ENCODE results near the gene FAM222B. TPM values are rescaled to one million over a fixed set of nuclear protein-coding genes. Genes with fewer than 3 reads are reported as not detected.

The FAM222B gene
- total and polyA plus RNA-seq, 9 of the 15 experiments (the other 6 are each of a cell fraction or from before 2014, with no cell fraction given): 4.0 to 34.6 (median 7.5) TPM

DNA sequence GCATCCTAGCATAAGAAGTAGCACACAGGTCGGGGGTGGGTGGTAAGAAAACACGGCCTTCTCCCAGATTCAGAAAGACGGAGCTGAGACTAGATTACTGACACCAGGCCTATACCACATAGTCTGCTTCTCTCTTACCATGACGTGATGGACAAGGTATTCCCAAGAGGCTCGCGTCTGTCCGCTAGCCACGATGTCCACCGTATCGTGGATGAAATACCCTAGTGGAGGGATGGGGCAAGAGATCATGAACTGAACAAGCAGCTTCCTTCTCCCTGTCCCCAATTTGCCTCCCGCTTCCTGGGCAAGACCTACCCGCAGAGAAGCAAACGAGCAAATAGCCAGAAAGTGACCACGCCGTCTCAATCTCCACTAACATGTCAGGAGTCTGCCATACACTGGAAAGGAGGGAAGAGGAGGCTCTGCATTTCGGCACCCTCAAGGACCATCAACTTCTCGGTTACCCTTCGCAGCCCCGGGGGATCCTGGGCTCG is 117.4 kb downstream of the FAM222B start (continued):
- no peak for TF ChIP-seq CHAMP1 (IDR thresholded peaks at IDR 0.05)
- TF ChIP-seq CREB3L1 (IDR thresholded peaks at IDR 0.05; ENCODE audit: borderline replicate concordance, low read depth): no peak
- no peak for TF ChIP-seq GTF2F1 (IDR thresholded peaks at IDR 0.05; ENCODE audit: low read depth, low read length)
- no peak for TF ChIP-seq SMC3 (conservative IDR thresholded peaks at IDR 0.05; ENCODE audit: insufficient read depth, low read depth, low read length)
- no peak for TF ChIP-seq DIDO1 (tag; IDR thresholded peaks at IDR 0.05; ENCODE audit: low read depth)
- no peak for TF ChIP-seq NFATC3 (IDR thresholded peaks at IDR 0.05)
- TF ChIP-seq ATF6 (CRISPR knock-in tag; IDR thresholded peaks at IDR 0.05): no peak
- TF ChIP-seq MYC (IDR thresholded peaks at IDR 0.05; ENCODE audit: low read depth, low read length): no peak
- no peak; the same call in 1 of the 2 replicates for TF ChIP-seq MYC (CRISPR knock-in tag; IDR thresholded peaks at IDR 0.05; ENCODE audit: borderline replicate concordance, low read depth)
- no peak for TF ChIP-seq CHCHD3 (CRISPR knock-in tag; IDR thresholded peaks at IDR 0.05)
- no peak for TF ChIP-seq DNMT1 (IDR thresholded peaks at IDR 0.05)
- TF ChIP-seq ZNF551 (CRISPR knock-in tag; IDR thresholded peaks at IDR 0.05): peak; percentile 7; the same call in 1 of the 2 replicates
- TF ChIP-seq HEY1 (CRISPR knock-in tag; IDR thresholded peaks at IDR 0.05; ENCODE audit: borderline replicate concordance): no peak
- TF ChIP-seq TCF7L2 (IDR thresholded peaks at IDR 0.05; ENCODE audit: low read depth, low read length): no peak
- no peak; the same call in 1 of the 2 replicates for TF ChIP-seq NBN (IDR thresholded peaks at IDR 0.05; ENCODE audit: low read depth)
- peak; percentile 56 for TF ChIP-seq RFX7 (CRISPR knock-in tag; IDR thresholded peaks at IDR 0.05)

Data from K562 (cell line).